Stimulated activated CD4-positive, alpha-beta T cell treated with anti-CD3 and anti-CD28 coated beads, Interleukin-1b, Interleukin-23, amount 100 ng/mL, for 48 hours (primary cell): ENCODE results near the gene APOL4.

Experiments
- DNase-seq: peaks from one replicate; pipeline ENCODE4 v3.0.0-alpha.2; 2020

APOL4 gene

DNA sequence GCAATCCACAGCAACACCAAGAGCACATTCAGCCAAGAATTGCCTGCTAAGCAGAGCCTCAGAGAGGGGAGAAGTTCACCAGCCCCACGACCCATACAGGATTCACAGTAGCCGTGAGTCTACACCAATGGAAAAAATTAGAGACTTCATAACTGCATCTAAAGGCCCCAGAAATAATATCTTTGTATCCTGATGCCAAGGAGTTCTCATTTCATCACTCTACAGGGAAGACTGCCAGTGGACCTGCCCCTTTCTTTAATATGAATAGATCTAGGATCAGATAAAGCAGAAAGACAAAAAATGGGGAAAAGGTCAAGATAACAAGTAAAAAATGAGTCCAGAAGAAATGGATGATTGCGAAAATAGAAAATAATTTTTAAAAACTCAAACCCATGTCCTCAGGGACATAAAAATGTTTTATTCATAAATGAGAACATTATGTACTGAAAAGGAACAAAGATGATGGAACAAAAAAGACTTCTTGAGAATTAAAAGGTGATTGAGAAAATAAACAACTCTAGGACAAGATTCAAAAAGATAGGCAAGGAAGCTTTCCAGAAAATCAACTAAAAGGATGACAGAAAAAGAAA, 50.5 kb downstream of the APOL4 start:
- DNase-seq: no peak

- no peak for DNase-seq
These were observed 52.2 kb downstream of the APOL4 start for GRCh38 chr22:36149441-36149840.

DNA sequence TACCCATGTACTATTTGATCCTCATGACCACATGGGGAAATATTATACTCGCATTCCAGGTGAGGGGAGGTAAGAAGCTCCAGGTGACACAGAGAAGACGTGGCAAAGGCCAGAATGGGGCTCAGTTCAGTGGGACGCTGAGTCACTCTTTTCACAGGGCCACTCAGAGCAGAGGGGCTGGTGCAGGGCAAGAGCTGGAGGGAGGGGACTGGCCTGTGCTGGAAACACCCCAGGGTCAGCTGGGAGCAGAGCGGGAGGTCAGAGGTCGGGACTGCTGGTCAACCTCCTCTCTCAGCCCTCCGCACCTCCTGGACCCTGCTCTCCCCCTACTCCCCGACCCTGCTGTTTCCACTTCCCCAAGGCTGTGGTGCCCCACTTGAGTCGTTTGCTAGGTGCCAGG, 53.2 kb downstream of the APOL4 start:
- DNase-seq: no peak

GRCh38 chr22:36147196-36147791, 54.3 kb downstream of the APOL4 start:
- no peak for DNase-seq

GRCh38 chr22:36145881-36146280, 55.7 kb downstream of the APOL4 start:
- no peak for DNase-seq

GRCh38 chr22:36144886-36145541, 56.6 kb downstream of the APOL4 start:
- DNase-seq: no peak

- DNase-seq: no peak
These were observed 57.7 kb downstream of the APOL4 start for GRCh38 chr22:36143956-36144355.

- no peak for DNase-seq
These were observed 58.4 kb downstream of the APOL4 start for GRCh38 chr22:36143066-36143815.

- DNase-seq: no peak
These were observed 60.1 kb downstream of the APOL4 start for GRCh38 chr22:36141481-36141880.
